ENCODE results near the gene VN1R4.

- TF ChIP-seq POU2F2 (IDR thresholded peaks at IDR 0.05; ENCODE audit: low read depth, low read length) (no peak), POLR2AphosphoS5 (IDR thresholded peaks at IDR 0.05; ENCODE audit: low read depth, low read length) (no peak), POLR2A (IDR thresholded peaks at IDR 0.05; ENCODE audit: low read depth, low read length) (no peak), SPI1 (IDR thresholded peaks at IDR 0.05; ENCODE audit: low read depth, low read length) (no peak), TAF1 (IDR thresholded peaks at IDR 0.05; ENCODE audit: low read depth, low read length) (no peak)
Measured at GRCh38 chr19:53308339-53308811, 40.9 kb upstream of the VN1R4 start.
